Body of pancreas (tissue), 4 donors: ENCODE measurements around the gene CCDC38. TPM values are rescaled to one million over a fixed set of nuclear protein-coding genes. Genes with fewer than 3 reads are reported as not detected.

Experiments
- ATAC-seq: fragments of 150-250 bp; one replicate; pipeline ENCODE4 v1.9.1; 2016
- DNase-seq, 4 donors: peaks; one replicate each; pipeline ENCODE4 v3.0.0-alpha.2; 2019
- H3K27ac ChIP-seq, 4 donors: fragments of 200-600 bp; sonication (generic); 1 replicate in 3 of 4; 2 replicates in 1 of 4; pipeline versions ENCODE4 v1.5.1 to v1.6.1; 2016 to 2019; ENCODE audit warnings: mild to moderate bottlenecking in 1 of 4, mixed read lengths in 1 of 4, moderate library complexity in 1 of 4
- H3K27me3 ChIP-seq, 2 donors: fragments of 200-600 bp; sonication (generic); one replicate each; pipeline ENCODE4 v1.6.0; 2016; ENCODE audit warnings: mild to moderate bottlenecking in 1 of 2
- H3K36me3 ChIP-seq, 2 donors: fragments of 200-600 bp; sonication (generic); replicated peaks in 1 of 2; 2 replicates each; pipeline ENCODE4 v1.5.1; 2016; ENCODE audit warnings: low read depth in 2 of 2; ENCODE audit not compliant: insufficient read depth in 1 of 2
- H3K4me1 ChIP-seq: fragments of 200-600 bp; sonication (generic); one replicate; pipeline ENCODE4 v1.6.0; 2016
- H3K4me3 ChIP-seq, 2 donors: fragments of 200-600 bp; sonication (generic); 1 replicate in 1 of 2; 2 replicates in 1 of 2; pipeline ENCODE4 v1.5.1; 2016 to 2019
- H3K9me3 ChIP-seq, 3 donors: fragments of 200-600 bp; sonication (generic); 1 replicate in 2 of 3; 2 replicates in 1 of 3; pipeline ENCODE4 v1.5.1; 2016
- POLR2A ChIP-seq, 3 donors: fragments of 450-650 bp; IDR thresholded peaks; one replicate each; pipeline ENCODE4 v1.6.1; 2016; ENCODE audit warnings: antibody characterized with exemption in 3 of 3, mild to moderate bottlenecking in 2 of 3
- WGBS, 2 donors: methylation state at CpG; one replicate each; pipeline ENCODE4 v1.1.5; 2017; 5-methylcytosine and 5-hydroxymethylcytosine counted together
- intact Hi-C: fragments of 100-400 bp; cut with DNase I; formaldehyde crosslinking; loops from one replicate; pipeline ENCODE4 v1.15.1; 2023
- total RNA-seq, 2 donors: library from RNA; depleted of rRNA; stranded (reverse); fragments of >200 nt; gene quantifications; one replicate each; pipeline ENCODE4 v1.1.0, GENCODE V29; 2016
- TF ChIP-seq, protein P1 (sequence below), 7 experiments: fragments of 450-650 bp in 4 of 7; fragments of 200-600 bp in 3 of 7; sonication (generic) in 3 of 7; IDR thresholded peaks; one replicate each; pipeline ENCODE4 v1.5.1; 2016 to 2019; ENCODE audit warnings: antibody characterized with exemption in 7 of 7

The CCDC38 gene
- total RNA-seq, 2 donors from 2014 or later: not detected

DNA sequence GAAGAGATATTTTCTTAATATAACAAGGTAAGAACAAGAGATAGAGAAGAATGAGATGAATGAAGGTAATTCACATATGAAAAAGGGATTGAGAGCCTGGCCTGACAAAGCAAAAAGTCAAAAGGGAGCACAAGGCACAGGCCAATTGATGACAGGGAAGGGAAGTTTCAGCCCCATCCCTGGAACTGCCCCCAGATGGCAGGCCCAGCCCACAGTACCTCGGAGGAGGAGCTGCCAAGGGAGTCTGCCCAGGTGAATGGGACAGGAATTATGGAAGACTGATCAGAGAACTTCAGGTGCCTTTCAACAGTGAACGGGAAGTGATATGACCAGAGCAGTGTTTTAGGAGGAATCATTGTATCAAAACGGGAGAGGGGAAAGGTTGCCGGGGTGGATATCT lies 68.0 kb downstream of the CCDC38 start:
- Histone ChIP-seq H3K4me3 (no peak overlapping the region), H3K27ac (no peak overlapping the region), H3K9me3 (no peaks in the 10 kb centered on the region), H3K27me3 (no peaks in the 10 kb centered on the region), H3K36me3 (peaks cover 0 to 2% of the 10 kb centered on the region in 2 donors), H3K4me1 (no peaks in the 10 kb centered on the region)
- ATAC-seq: no peak
- DNase-seq: no peak
- no peak for TF ChIP-seq POLR2A (IDR thresholded peaks at IDR 0.05)
- TF ChIP-seq, protein P1, sequence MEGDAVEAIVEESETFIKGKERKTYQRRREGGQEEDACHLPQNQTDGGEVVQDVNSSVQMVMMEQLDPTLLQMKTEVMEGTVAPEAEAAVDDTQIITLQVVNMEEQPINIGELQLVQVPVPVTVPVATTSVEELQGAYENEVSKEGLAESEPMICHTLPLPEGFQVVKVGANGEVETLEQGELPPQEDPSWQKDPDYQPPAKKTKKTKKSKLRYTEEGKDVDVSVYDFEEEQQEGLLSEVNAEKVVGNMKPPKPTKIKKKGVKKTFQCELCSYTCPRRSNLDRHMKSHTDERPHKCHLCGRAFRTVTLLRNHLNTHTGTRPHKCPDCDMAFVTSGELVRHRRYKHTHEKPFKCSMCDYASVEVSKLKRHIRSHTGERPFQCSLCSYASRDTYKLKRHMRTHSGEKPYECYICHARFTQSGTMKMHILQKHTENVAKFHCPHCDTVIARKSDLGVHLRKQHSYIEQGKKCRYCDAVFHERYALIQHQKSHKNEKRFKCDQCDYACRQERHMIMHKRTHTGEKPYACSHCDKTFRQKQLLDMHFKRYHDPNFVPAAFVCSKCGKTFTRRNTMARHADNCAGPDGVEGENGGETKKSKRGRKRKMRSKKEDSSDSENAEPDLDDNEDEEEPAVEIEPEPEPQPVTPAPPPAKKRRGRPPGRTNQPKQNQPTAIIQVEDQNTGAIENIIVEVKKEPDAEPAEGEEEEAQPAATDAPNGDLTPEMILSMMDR (IDR thresholded peaks at IDR 0.05): no peak
- intact Hi-C loops: no loop called here
- 57 to 66% methylated on average over 4 of the region's 4 CpGs for WGBS, 2 donors

DNA sequence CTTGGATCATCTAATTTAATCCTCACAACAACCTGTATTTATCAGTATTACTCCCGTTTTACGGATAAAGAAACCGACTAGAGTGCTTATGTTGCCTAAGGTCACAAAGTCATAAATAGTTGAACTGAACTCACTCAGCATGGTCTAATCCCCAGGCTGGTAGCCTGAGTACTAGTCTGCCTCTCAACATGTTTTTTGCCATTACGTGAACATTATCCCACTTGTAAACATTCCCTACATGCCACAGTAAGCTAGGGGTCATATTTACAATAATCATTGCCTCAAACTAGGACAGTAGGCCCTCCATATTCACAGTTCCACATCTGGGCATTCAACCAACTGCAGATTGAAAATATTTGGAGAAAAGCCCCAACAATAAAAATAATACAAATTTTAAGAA lies 71.5 kb downstream of the CCDC38 start:
- no peak overlapping the region for H3K27ac ChIP-seq
- peaks cover 0 to 6% of the 10 kb centered on the region in 2 donors for H3K36me3 ChIP-seq
- TF ChIP-seq POLR2A (IDR thresholded peaks at IDR 0.05): no peak
- no peaks in the 10 kb centered on the region for H3K4me1 ChIP-seq
- no peaks in the 10 kb centered on the region for H3K27me3 ChIP-seq
- intact Hi-C loops: no loop called here
- 95% methylated on average over 4 of the region's 4 CpGs for WGBS, 2 donors
- DNase-seq: no peak
- H3K4me3 ChIP-seq: no peak overlapping the region
- no peak for ATAC-seq
- H3K9me3 ChIP-seq: no peaks in the 10 kb centered on the region

DNA sequence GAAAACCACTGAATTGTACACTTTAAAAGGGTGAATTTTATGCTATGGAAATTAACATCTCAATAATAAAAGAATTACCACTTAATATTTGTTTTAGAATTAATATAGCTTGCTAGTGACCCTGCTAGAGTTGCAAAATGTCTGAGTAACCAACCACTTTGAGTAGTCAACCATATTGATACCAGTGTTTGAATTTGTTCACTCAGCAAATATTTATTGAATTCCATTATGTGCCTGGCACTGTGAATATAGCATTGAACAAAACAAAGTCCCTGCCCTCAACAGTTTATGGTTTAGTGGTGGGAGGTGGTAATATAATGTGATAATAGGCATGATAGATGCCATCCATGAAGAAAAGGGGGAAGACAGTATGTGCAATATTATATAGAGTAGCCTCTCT lies 79.1 kb downstream of the CCDC38 start:
- H3K27me3 ChIP-seq: no peaks in the 10 kb centered on the region
- no peak overlapping the region for H3K27ac ChIP-seq
- H3K9me3 ChIP-seq: no peaks in the 10 kb centered on the region
- no peak for TF ChIP-seq POLR2A (IDR thresholded peaks at IDR 0.05)
- TF ChIP-seq, protein P1 (IDR thresholded peaks at IDR 0.05): no peak
- ATAC-seq: no peak
- peaks cover 0 to 4% of the 10 kb centered on the region in 2 donors for H3K36me3 ChIP-seq
- intact Hi-C loops: no loop called here
- no peak overlapping the region for H3K4me3 ChIP-seq
- DNase-seq: no peak
- H3K4me1 ChIP-seq: peaks cover 16% of the 10 kb centered on the region

DNA sequence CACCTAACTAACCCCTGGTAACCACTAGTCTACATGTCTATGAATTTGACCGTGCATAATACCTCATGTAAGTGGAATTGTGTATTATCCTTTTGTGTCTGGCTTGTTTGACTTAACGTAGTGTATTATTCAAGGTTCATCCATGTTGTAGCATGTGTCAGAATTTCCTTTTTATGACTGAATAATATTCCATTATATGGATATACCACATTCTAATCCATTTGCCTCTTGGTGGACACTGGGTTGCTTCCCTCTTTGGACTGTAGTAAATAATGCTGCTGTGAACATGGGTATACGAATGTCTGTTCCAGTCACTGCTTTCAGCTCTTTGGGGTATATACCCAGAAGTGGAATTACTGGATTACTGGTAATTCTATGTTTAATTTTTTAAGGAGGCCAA lies 80.4 kb downstream of the CCDC38 start:
- intact Hi-C loops: no loop called here
- no peak for DNase-seq
- Histone ChIP-seq H3K27ac (no peak overlapping the region), H3K4me1 (peaks cover 19% of the 10 kb centered on the region), H3K9me3 (no peaks in the 10 kb centered on the region), H3K27me3 (no peaks in the 10 kb centered on the region), H3K4me3 (no peak overlapping the region), H3K36me3 (peaks cover 0 to 4% of the 10 kb centered on the region in 2 donors)
- no peak for ATAC-seq
- TF ChIP-seq, protein P1 (IDR thresholded peaks at IDR 0.05): no peak
- TF ChIP-seq POLR2A (IDR thresholded peaks at IDR 0.05): no peak
- WGBS, 2 donors: 99 to 100% methylated on average over 3 of the region's 3 CpGs

DNA sequence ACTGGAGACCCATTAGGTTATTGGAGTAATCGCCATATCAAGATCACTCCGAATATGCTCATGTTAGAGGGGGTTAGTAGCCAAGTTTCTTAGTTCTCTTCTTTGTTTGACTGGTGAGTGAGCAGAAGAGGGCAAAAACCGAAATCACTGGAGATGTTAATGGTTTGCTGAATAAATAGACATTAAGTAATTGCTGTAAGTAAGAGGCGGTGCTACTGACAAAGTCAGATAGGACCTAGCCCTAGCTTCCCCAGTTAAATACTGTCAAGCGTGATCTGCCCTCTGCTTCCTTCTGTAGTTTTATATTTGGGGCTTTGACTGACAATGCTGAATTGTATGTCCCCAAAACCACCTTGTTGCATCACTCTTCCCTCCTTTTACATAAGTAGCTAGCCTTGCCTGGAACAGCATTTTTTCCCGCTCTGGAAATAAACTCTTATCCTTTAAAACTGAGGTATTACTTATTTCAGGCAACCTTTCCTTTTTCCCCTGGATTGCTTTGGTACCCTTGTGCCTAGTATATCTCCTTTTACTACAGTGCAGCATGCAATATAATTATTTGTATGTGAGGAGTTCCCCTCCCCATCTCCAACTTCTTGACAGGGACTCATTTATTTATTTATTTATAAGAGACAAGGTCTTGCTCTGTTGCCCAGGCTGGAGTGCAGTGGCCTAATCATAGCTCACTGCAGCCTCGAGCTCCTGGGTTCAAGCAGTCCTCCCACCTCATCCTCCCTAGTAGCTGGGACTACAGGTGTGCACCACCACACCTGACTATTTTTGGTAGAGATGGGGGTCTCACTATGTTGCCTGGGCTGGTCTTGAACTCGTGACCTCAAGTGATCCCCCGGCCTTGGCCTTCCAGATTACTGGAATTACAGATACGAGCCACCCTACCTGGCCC lies 82.2 kb downstream of the CCDC38 start:
- no peak for DNase-seq
- WGBS, 2 donors: 53 to 60% methylated on average over 10 of the region's 10 CpGs
- ATAC-seq: no peak
- H3K27me3 ChIP-seq: no peaks in the 10 kb centered on the region
- H3K4me1 ChIP-seq: peaks cover 19% of the 10 kb centered on the region
- TF ChIP-seq, protein P1 (IDR thresholded peaks at IDR 0.05): no peak
- TF ChIP-seq POLR2A (IDR thresholded peaks at IDR 0.05): no peak
- H3K36me3 ChIP-seq: no peaks in the 10 kb centered on the region
- no peak overlapping the region for H3K27ac ChIP-seq
- H3K9me3 ChIP-seq: no peaks in the 10 kb centered on the region
- intact Hi-C loops: no loop called here
- no peak overlapping the region for H3K4me3 ChIP-seq
